WTC11 (cell line): ENCODE data around the gene PLIN1.

Experiments used
- ATF2 ChIP-seq: sonication (generic); formaldehyde crosslinking; IDR thresholded peaks from 2 replicates; pipeline ENCODE4 v1.8.1; 2022; ENCODE audit warnings: low read depth, missing genetic modification reagents, borderline replicate concordance
- CTCF ChIP-seq: fragments of 200-600 bp; IDR thresholded peaks from 2 replicates; pipeline ENCODE4 v1.8.0; 2022; ENCODE audit warnings: antibody characterized with exemption
- FOXJ3 ChIP-seq: sonication (generic); formaldehyde crosslinking; IDR thresholded peaks from 2 replicates; pipeline ENCODE4 v1.9.0; 2021; ENCODE audit warnings: missing genetic modification reagents, mild to moderate bottlenecking, borderline replicate concordance
- HMGA2 ChIP-seq: fragments of 250-450 bp; sonication (Bioruptor Pico); IDR thresholded peaks from 2 replicates; pipeline ENCODE4 v1.4.0; 2021; ENCODE audit warnings: mild to moderate bottlenecking, moderate library complexity
- MAX ChIP-seq: sonication (generic); formaldehyde crosslinking; IDR thresholded peaks from 2 replicates; pipeline ENCODE4 v1.8.0; 2022; ENCODE audit warnings: mild to moderate bottlenecking, missing genetic modification reagents
- SMAD3 ChIP-seq: sonication (generic); formaldehyde crosslinking; IDR thresholded peaks from 2 replicates; pipeline ENCODE4 v1.8.0; 2022; ENCODE audit warnings: missing genetic modification reagents, mild to moderate bottlenecking, borderline replicate concordance
- SMAD4 ChIP-seq: sonication (generic); formaldehyde crosslinking; IDR thresholded peaks from 2 replicates; pipeline ENCODE4 v1.8.0; 2022; ENCODE audit warnings: mild to moderate bottlenecking, missing genetic modification reagents
- USF2 ChIP-seq: sonication (generic); formaldehyde crosslinking; IDR thresholded peaks from 2 replicates; pipeline ENCODE4 v1.8.1; 2023; ENCODE audit warnings: mild to moderate bottlenecking, missing genetic modification reagents, moderate library complexity
- ZNF138 ChIP-seq: sonication (generic); formaldehyde crosslinking; conservative IDR thresholded peaks from 2 replicates; pipeline ENCODE4 v1.8.1; 2022; ENCODE audit warnings: mild to moderate bottlenecking, moderate library complexity, missing genetic modification reagents
- ZNF232 ChIP-seq: sonication (generic); formaldehyde crosslinking; IDR thresholded peaks from 2 replicates; pipeline ENCODE4 v1.8.0; 2022; ENCODE audit warnings: mild to moderate bottlenecking, missing genetic modification reagents

- TF ChIP-seq CTCF, result no peak
- TF ChIP-seq MAX (CRISPR knock-in tag), result no peak
- no peak for TF ChIP-seq HMGA2 (CRISPR knock-in tag)
- no peak for TF ChIP-seq ATF2
- TF ChIP-seq ZNF232 (CRISPR knock-in tag), result no peak
- TF ChIP-seq ZNF138 (CRISPR knock-in tag), result no peak
- no peak for TF ChIP-seq USF2 (CRISPR knock-in tag)
- TF ChIP-seq SMAD3 (CRISPR knock-in tag), result no peak
- no peak for TF ChIP-seq SMAD4 (CRISPR knock-in tag)
- no peak for TF ChIP-seq FOXJ3 (CRISPR knock-in tag)
These were observed 57.6 kb downstream of the PLIN1 start for GRCh38 chr15:89621547-89621946.
